Measurements from ENCODE around the gene NRXN3. TPM values are rescaled to one million over a fixed set of nuclear protein-coding genes. Genes with fewer than 3 reads are reported as not detected.

NRXN3 gene
- total and polyA plus RNA-seq, 11 donors = 0.19 to 2.2 (median 1.1) TPM

DNA sequence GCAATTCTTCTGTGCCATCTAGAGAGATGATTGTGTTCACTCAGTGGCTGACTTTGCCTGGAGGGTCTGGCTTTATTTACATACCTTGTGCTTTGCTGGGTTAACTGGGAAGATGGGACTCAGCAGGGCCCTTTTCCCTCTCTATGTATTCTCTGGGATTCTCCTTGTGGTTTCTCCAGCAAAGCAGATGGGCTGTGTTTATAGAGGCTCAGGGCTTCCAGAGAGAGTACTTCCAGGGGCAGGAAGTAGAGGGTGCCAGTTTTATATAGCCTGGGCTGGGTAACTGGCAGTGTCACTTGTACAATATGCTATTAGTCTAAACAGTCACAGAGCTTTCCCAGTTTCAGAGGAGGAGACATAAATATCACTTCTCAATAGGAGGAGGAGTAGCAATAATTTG lies 1531.2 kb downstream of the NRXN3 start:
- Histone ChIP-seq H3K4me1 (no peaks in the 10 kb centered on the region), H3K36me3 (no peaks in the 10 kb centered on the region), H3K4me3 (no peak overlapping the region), H3K9me3 (no peaks in the 10 kb centered on the region), H3K27me3 (no peaks in the 10 kb centered on the region), H3K27ac (no peak overlapping the region)
- intact Hi-C loops (cut with DNase I) = no loop called here
- DNase-seq (no peak), ATAC-seq (no peak)
- TF ChIP-seq CTCF (IDR thresholded peaks at IDR 0.05) (no peak), POLR2A (IDR thresholded peaks at IDR 0.05) (no peak)

DNA sequence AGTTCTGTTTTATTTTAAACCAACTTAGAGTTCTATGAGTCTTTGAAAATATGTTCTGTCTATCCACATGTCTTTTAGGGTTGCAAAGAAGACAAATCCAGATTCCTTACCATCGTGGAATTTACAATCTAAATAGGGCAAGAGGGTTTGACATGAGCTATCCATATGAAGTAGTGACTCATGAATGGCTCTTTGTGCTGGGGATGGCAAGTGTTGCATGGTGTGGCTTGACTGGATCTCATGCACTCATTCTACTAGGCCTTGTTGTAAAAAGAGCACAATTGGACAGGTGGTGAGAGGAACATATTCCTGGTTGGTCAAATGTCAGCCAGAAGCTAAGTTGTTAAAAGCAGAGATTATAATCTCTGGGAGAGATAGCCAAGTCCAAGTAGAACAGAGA lies 1532.0 kb downstream of the NRXN3 start:
- no peak overlapping the region for H3K27ac ChIP-seq
- H3K4me1 ChIP-seq = no peaks in the 10 kb centered on the region
- H3K27me3 ChIP-seq = no peaks in the 10 kb centered on the region
- H3K9me3 ChIP-seq = no peaks in the 10 kb centered on the region
- intact Hi-C loops (cut with DNase I) = no loop called here
- ATAC-seq (no peak), DNase-seq (no peak)
- TF ChIP-seq CTCF (IDR thresholded peaks at IDR 0.05) (no peak), POLR2A (IDR thresholded peaks at IDR 0.05) (no peak)
- H3K4me3 ChIP-seq = no peak overlapping the region
- 55 to 77% (median 71%) methylated on average over 1 of the region's 1 CpG for WGBS, 4 donors
- H3K36me3 ChIP-seq = no peaks in the 10 kb centered on the region

GRCh38 chr14:79703209-79703608 lies 1533.0 kb downstream of the NRXN3 start:
- no peaks in the 10 kb centered on the region for H3K9me3 ChIP-seq
- no peaks in the 10 kb centered on the region for H3K4me1 ChIP-seq
- ATAC-seq (no peak), DNase-seq (no peak)
- intact Hi-C loops (cut with DNase I) = no loop called here
- no peaks in the 10 kb centered on the region for H3K27me3 ChIP-seq
- no peak overlapping the region for H3K4me3 ChIP-seq
- H3K36me3 ChIP-seq = no peaks in the 10 kb centered on the region
- H3K27ac ChIP-seq = no peak overlapping the region
- 92 to 95% (median 93%) methylated on average over 7 of the region's 7 CpGs for WGBS, 4 donors
- TF ChIP-seq POLR2A (IDR thresholded peaks at IDR 0.05) (no peak), CTCF (IDR thresholded peaks at IDR 0.05) (no peak)

- intact Hi-C loops (cut with DNase I) = no loop called here
- no peak for DNase-seq
- 47 to 60% (median 54%) methylated on average over 6 of the region's 6 CpGs for WGBS, 4 donors
- TF ChIP-seq POLR2A (IDR thresholded peaks at IDR 0.05) = no peak
- no peak for TF ChIP-seq CTCF (IDR thresholded peaks at IDR 0.05)
- no peak for ATAC-seq
- no peak overlapping the region for H3K27ac ChIP-seq
- H3K4me3 ChIP-seq = no peak overlapping the region
- H3K4me1 ChIP-seq = no peaks in the 10 kb centered on the region
- H3K36me3 ChIP-seq = no peaks in the 10 kb centered on the region
- H3K27me3 ChIP-seq = no peaks in the 10 kb centered on the region
- no peaks in the 10 kb centered on the region for H3K9me3 ChIP-seq
Measured at GRCh38 chr14:79704041-79704807, 1534.1 kb downstream of the NRXN3 start.

All from heart left ventricle (tissue), 16 donors.